DND-41 (cell line): Measurements from ENCODE around the gene ASTN1.
"Not testable (repeated sequence)": the region's sequence is repeated elsewhere in the genome, so short reads cannot be mapped to it uniquely, and the experiment has no call there.

ENCODE experiments used
- ATAC-seq: fragments of 200-7000 bp; cut with Tn5 transposase; 3 replicates; pipeline ENCODE4 v1.9.1; 2021; ENCODE audit warnings: low read depth; ENCODE audit not compliant: insufficient read depth
- DNase-seq: peaks from one replicate; pipeline ENCODE4 v3.0.0-alpha.2; 2020
- H2AFZ ChIP-seq: 2 replicates; pipeline ENCODE4 v1.6.0; 2012; ENCODE audit warnings: low read depth, low read length
- H3K27ac ChIP-seq: 2 replicates; pipeline ENCODE4 v1.5.1; 2012; ENCODE audit warnings: low read length, inconsistent platforms
- H3K27me3 ChIP-seq: fragments of 200-600 bp; sonication (generic); 2 replicates; pipeline ENCODE4 v1.6.0; 2012; ENCODE audit warnings: low read length, mild to moderate bottlenecking, inconsistent platforms; ENCODE audit not compliant: insufficient read depth, poor library complexity
- H3K36me3 ChIP-seq: 2 replicates; pipeline ENCODE4 v1.5.1; 2012; ENCODE audit warnings: low read length, inconsistent platforms; ENCODE audit not compliant: insufficient read depth
- H3K4me1 ChIP-seq: 2 replicates; pipeline ENCODE4 v1.5.1; 2012; ENCODE audit warnings: mild to moderate bottlenecking, low read length; ENCODE audit not compliant: insufficient read depth
- H3K4me2 ChIP-seq: 2 replicates; pipeline ENCODE4 v1.6.0; 2012; ENCODE audit warnings: mild to moderate bottlenecking, moderate library complexity, low read length, inconsistent platforms; ENCODE audit not compliant: insufficient read depth
- H3K4me3 ChIP-seq, 2 experiments: fragments of 200-600 bp in 1 of 2; shearing (Covaris generic) in 1 of 2; 2 replicates each; pipeline ENCODE4 v1.5.1; 2012 to 2016; ENCODE audit warnings: inconsistent platforms in 2 of 2, low read length in 2 of 2, mild to moderate bottlenecking in 2 of 2, low read depth in 1 of 2, moderate library complexity in 1 of 2
- H3K79me2 ChIP-seq: 2 replicates; pipeline ENCODE4 v1.6.0; 2012; ENCODE audit warnings: low read length, inconsistent platforms; ENCODE audit not compliant: insufficient read depth
- H3K9ac ChIP-seq: 2 replicates; pipeline ENCODE4 v1.6.0; 2012; ENCODE audit warnings: low read depth, mild to moderate bottlenecking, inconsistent platforms, low read length, moderate library complexity
- H3K9me3 ChIP-seq: 2 replicates; pipeline ENCODE4 v1.5.1; 2012; ENCODE audit warnings: low read length, moderate library complexity, mild to moderate bottlenecking, inconsistent platforms; ENCODE audit not compliant: insufficient read depth, severe bottlenecking
- H4K20me1 ChIP-seq: 2 replicates; pipeline ENCODE4 v1.6.0; 2012; ENCODE audit warnings: low read length; ENCODE audit not compliant: insufficient read depth
- EZH2 ChIP-seq: IDR thresholded peaks from 3 replicates; pipeline ENCODE4 v1.6.1; 2012; ENCODE audit warnings: borderline replicate concordance, low read depth, mild to moderate bottlenecking, moderate library complexity, low read length, inconsistent platforms; ENCODE audit not compliant: severe bottlenecking
- TF ChIP-seq, protein P1 (sequence below): IDR thresholded peaks from 2 replicates; pipeline ENCODE4 v1.5.1; 2012; ENCODE audit warnings: borderline replicate concordance, low read length, moderate library complexity, mild to moderate bottlenecking; ENCODE audit not compliant: poor library complexity, severe bottlenecking; ENCODE audit errors: extremely low read depth

The ASTN1 gene

DNA sequence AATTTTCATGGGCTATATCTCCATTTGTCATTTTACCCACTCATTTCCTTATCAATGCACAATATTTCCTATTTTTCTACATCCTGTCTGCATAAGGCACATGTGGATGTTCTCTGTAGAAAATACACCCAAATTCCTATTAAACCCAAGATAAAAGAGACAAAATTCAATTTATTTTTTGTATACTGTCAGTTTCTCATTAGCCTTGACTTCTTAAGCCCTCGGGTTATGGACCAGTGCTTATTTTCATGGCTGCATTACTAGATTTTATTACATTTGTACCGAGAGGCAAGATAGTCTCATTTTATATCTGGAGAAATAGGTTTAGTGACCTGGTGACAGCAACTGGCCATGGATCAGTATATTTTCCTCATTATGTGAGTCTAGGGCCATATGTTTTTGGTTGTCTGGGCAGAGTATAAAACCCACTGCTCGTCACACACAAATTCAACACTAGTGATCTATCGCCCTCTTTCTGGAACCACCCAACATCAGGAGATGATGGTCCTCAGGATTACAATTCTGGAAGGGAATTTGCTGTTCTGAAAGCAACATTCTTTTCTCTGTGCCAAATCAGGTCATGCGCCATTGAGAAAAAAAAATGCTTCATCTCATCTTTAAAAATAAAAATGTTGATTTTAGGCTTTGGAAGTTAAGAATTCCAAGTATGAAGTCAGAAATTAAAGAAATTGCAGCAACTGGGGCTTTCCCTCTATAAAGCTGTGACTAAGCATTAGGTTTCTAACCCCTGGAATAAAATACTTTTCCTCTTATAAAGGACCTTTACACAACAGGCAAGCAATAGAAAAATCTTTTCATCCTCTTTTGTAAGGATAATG lies 81.4 kb downstream of the ASTN1 start:
- H3K9ac ChIP-seq: no peak overlapping the region
- no peaks in the 10 kb centered on the region for H3K4me1 ChIP-seq
- H4K20me1 ChIP-seq: no peaks in the 10 kb centered on the region
- H3K4me3 ChIP-seq: no peak overlapping the region
- H3K79me2 ChIP-seq: no peaks in the 10 kb centered on the region
- H3K4me2 ChIP-seq: no peak overlapping the region
- H2AFZ ChIP-seq: no peak overlapping the region
- no peaks in the 10 kb centered on the region for H3K9me3 ChIP-seq
- no peak for DNase-seq
- H3K27me3 ChIP-seq: no peaks in the 10 kb centered on the region
- TF ChIP-seq, protein P1, sequence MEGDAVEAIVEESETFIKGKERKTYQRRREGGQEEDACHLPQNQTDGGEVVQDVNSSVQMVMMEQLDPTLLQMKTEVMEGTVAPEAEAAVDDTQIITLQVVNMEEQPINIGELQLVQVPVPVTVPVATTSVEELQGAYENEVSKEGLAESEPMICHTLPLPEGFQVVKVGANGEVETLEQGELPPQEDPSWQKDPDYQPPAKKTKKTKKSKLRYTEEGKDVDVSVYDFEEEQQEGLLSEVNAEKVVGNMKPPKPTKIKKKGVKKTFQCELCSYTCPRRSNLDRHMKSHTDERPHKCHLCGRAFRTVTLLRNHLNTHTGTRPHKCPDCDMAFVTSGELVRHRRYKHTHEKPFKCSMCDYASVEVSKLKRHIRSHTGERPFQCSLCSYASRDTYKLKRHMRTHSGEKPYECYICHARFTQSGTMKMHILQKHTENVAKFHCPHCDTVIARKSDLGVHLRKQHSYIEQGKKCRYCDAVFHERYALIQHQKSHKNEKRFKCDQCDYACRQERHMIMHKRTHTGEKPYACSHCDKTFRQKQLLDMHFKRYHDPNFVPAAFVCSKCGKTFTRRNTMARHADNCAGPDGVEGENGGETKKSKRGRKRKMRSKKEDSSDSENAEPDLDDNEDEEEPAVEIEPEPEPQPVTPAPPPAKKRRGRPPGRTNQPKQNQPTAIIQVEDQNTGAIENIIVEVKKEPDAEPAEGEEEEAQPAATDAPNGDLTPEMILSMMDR: no peak
- no peak for TF ChIP-seq EZH2
- H3K36me3 ChIP-seq: no peaks in the 10 kb centered on the region
- no peak for ATAC-seq
- H3K27ac ChIP-seq: no peak overlapping the region

DNA sequence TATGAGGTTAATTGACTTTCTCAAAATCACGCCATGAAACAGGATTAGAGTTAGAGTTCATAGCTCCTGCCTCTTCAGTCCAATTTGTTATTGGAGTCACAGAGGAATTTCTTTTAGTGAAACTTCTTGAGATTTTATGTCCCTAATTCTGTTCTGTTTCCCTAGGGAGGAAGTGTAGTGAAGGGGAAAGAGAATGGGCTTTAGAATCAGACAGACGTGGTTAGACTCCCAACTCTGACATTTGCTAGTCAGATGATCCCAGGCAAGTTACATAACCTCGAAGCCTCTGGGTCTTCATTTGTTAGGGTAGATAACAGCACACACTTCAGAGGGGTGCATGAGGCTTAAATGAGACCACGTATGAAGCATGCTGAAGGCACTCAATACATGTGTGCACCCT lies 83.9 kb downstream of the ASTN1 start:
- DNase-seq: no peak
- no peak overlapping the region for H3K9ac ChIP-seq
- no peak for TF ChIP-seq EZH2
- no peaks in the 10 kb centered on the region for H3K4me1 ChIP-seq
- no peaks in the 10 kb centered on the region for H3K36me3 ChIP-seq
- no peak overlapping the region for H3K27ac ChIP-seq
- H3K27me3 ChIP-seq: no peaks in the 10 kb centered on the region
- H4K20me1 ChIP-seq: no peaks in the 10 kb centered on the region
- no peak overlapping the region for H3K4me2 ChIP-seq
- H3K79me2 ChIP-seq: no peaks in the 10 kb centered on the region
- no peaks in the 10 kb centered on the region for H3K9me3 ChIP-seq
- no peak overlapping the region for H2AFZ ChIP-seq
- no peak for ATAC-seq
- H3K4me3 ChIP-seq: no peak overlapping the region

DNA sequence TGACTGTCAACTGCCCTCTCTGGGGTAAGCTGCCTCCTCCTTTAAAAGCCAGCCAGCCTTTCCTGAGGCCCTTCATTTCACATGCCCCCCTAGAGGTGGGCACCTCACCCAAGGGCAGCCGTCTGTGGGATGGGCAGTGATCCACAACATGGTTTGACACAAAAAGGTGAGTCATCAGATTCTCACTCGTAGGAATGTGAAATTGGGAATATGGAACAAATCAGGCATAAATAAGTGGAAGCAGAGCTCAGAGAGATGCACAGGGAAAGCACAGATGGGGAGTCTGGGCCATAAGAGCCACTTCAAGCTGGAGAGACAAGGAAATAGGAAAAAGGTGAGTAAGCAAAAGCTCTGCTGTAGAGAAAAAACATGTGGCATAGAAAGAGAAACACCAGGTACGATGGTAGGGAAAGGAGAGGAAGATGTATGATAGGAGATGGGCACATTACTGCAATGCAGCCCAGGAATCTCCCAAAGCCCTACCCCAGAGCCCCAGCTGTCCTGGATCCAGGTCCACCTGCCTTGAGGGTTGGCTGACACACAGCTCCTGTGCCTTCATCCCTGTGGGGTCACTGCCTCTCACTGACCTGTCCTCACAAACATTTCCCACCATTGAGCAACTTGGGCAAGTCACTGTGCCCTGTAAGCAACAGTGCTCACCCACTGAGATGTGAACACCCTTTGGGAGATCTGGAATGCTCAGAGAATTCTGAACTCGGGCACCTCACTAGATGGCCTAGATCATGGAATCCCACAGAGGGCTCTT lies 86.6 kb downstream of the ASTN1 start:
- Histone ChIP-seq H3K4me2 (no peak overlapping the region), H4K20me1 (no peaks in the 10 kb centered on the region), H3K4me1 (no peaks in the 10 kb centered on the region), H3K9me3 (no peaks in the 10 kb centered on the region), H3K36me3 (no peaks in the 10 kb centered on the region), H3K79me2 (no peaks in the 10 kb centered on the region), H3K27ac (no peak overlapping the region), H2AFZ (no peak overlapping the region), H3K27me3 (no peaks in the 10 kb centered on the region), H3K4me3 (no peak overlapping the region), H3K9ac (no peak overlapping the region)
- TF ChIP-seq, protein P1: no peak
- TF ChIP-seq EZH2: no peak
- DNase-seq (no peak), ATAC-seq (no peak)

DNA sequence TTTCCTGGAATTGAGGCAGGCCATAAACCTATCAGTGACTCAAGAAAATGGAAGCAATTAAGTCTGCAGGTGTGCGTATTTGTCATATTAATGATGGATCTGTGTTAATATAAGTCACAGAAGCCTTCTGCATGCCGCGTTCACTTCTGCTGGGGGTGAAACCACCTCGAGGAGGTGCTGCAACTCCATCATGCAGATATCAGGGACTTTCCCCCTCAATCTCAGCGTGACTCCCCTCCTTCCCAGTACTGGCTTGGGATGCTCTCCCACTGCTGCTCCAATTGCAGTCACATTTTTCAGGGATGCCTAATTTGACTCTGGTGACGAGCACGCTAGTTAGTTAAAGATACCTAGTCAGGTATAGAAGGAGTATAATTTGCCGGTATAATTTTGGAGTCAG lies 87.5 kb downstream of the ASTN1 start:
- H3K4me3 ChIP-seq: no peak overlapping the region
- no peaks in the 10 kb centered on the region for H3K36me3 ChIP-seq
- no peaks in the 10 kb centered on the region for H3K79me2 ChIP-seq
- H3K4me2 ChIP-seq: no peak overlapping the region
- no peak overlapping the region for H2AFZ ChIP-seq
- H3K4me1 ChIP-seq: no peaks in the 10 kb centered on the region
- H3K27me3 ChIP-seq: no peaks in the 10 kb centered on the region
- no peak for DNase-seq
- no peaks in the 10 kb centered on the region for H4K20me1 ChIP-seq
- ATAC-seq: no peak
- no peak overlapping the region for H3K27ac ChIP-seq
- no peaks in the 10 kb centered on the region for H3K9me3 ChIP-seq
- no peak for TF ChIP-seq EZH2
- TF ChIP-seq, protein P1: no peak
- H3K9ac ChIP-seq: no peak overlapping the region

DNA sequence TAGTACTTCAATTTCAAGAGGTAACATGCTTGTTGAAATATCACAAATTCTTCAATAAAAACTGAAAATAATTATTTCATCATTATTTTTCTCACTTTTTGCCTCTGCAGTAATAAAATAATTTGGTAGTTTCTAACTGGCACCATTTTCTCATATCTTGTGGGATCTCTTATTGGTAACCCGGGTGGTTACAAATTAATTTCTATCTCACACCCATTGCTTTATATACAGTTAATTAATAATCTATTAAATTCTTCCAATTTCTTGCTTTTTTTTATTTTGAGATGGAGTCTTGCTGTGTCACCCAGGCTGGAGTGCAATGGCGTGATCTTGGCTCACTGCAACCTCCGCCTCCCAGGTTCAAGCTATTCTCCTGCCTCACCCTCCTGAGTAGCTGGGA lies 89.7 kb downstream of the ASTN1 start:
- not testable (repeated sequence) for DNase-seq, H3K4me3 ChIP-seq, H3K79me2 ChIP-seq, H2AFZ ChIP-seq, H3K9me3 ChIP-seq, H4K20me1 ChIP-seq, H3K4me1 ChIP-seq, H3K4me2 ChIP-seq, H3K27ac ChIP-seq, H3K27me3 ChIP-seq, H3K9ac ChIP-seq, H3K36me3 ChIP-seq, ATAC-seq
